HG02759 (cell line): ENCODE data around the gene SLC1A5.
A peak's percentile ranks its signal among the peaks of the same experiment; 100 is the strongest.
"Not testable (repeated sequence)": the region's sequence is repeated elsewhere in the genome, so short reads cannot be mapped to it uniquely, and the experiment has no call there.

ENCODE experiments used
- ATAC-seq: cut with Tn5 transposase; IDR thresholded peaks from one replicate; pipeline ENCODE4 v1.9.1; 2021; ENCODE audit warnings: mild to moderate bottlenecking, moderate library complexity; ENCODE audit not compliant: unreplicated experiment

SLC1A5 gene

DNA sequence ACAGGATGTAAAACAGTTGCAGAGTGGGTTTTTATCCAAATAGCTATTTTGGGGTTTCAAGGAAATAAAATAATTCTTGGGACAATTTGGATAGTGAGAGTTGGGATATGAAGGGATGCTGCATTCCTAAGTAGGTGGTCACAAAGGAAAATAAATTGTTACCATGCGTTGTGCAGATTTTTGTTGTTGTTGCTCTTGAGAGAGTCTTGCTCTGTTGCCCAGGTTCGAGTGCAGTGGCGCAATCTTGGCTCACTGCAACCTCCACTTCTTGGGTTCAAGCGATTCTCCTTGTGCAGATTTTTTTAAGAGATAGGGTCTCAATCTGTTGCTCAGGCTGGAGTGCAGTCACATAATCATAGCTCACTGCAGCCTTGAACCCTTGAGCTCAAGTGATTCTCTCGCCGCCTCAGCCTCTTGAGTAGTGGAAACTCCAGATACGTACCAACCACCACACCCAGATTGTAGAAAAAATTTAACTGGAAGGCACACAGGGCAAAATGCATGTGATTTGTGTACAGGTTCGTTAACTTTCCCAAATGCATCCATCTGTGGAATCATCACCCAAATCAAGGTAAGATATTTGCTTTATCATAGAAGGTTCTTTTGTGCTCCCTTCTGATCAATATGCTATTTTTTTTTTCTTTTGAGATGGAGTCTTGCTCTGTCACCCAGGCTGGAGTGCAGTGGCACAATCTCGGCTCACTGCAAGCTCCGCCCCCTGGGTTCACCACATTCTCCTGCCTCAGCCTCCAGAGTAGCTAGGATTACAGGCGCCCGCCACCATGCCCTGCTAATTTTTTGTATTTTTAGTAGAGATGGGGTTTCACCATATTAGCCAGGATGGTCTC, 16.0 kb downstream of the SLC1A5 start:
- no peak for ATAC-seq

DNA sequence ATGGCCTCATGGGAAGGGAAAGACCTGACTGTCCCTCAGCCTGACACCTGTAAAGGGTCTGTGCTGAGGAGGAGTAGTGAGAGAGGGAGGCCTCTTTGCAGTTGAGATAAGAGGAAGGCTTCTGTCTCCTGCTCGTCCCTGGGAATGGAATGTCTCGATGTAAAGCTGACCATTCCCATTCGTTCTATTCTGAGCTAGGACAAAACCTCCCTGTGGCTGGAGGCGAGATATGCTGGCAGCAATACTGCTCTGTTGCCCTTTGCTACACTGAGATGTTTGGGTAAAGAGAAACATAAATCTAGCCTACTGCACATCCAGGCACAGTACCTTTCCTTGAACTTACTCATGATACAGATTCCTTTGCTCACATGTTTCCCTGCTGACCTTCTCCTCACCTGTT, 19.6 kb downstream of the SLC1A5 start:
- ATAC-seq = not testable (repeated sequence)

- no peak for ATAC-seq
Observed at GRCh38 chr19:46766569-46767317, 21.7 kb downstream of the SLC1A5 start.

DNA sequence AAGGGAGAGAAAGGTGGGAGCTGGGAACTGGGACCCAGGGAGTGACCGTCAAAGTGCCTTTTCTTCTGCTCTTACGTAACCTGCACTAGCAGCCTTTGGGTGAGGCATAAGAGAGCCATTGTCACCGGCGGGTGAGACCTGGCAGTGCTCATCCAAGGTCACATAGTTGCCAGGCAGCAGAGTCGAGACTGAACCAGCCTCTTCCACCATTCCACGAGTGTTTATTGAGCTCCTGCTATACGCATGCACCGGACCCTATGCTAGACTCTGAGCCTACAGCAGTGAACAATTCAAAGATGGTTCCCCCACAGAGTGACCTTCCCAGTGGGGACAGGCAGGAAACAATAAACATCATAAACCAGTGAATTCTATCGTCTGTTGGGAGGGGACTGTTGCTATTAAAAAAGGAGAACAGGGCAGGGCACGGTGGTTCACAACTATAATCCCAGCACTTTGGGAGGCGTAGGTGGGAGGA, 23.5 kb downstream of the SLC1A5 start:
- no peak for ATAC-seq

- no peak for ATAC-seq
Observed at GRCh38 chr19:46762245-46762890, 26.0 kb downstream of the SLC1A5 start.

- no peak for ATAC-seq
Observed at GRCh38 chr19:46761418-46761831, 27.0 kb downstream of the SLC1A5 start.

- ATAC-seq = not testable (repeated sequence)
Observed at GRCh38 chr19:46760897-46761296, 27.5 kb downstream of the SLC1A5 start.

GRCh38 chr19:46760363-46760762, 28.0 kb downstream of the SLC1A5 start:
- ATAC-seq = no peak

DNA sequence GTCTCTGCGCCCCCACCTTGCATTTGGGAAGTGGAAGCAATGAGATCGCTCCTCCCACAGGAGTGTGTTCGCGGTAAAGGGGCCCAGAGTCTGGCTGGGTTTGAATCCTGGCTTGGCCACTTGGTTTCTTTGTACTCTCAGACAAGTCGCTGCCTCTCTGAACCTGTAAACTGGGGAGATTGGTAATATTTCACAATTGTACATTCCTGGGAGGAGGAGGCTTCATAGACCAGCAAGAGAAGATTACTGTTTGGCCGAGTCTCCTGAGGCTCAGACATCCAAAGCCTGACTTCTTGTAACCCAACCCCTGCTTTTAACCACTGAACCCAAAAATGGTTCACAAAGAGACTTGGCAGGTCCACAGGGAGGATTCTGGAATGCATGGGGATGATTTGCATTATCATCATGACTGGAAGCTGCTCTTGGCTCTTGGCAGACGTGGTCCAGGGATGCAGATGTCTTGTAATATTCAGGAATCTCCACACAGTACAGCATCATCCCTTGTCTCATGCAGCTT, 28.5 kb downstream of the SLC1A5 start:
- ATAC-seq = no peak

GRCh38 chr19:46759206-46759605, 29.2 kb downstream of the SLC1A5 start:
- no peak for ATAC-seq

GRCh38 chr19:46756544-46756888, 31.9 kb downstream of the SLC1A5 start:
- ATAC-seq = no peak

DNA sequence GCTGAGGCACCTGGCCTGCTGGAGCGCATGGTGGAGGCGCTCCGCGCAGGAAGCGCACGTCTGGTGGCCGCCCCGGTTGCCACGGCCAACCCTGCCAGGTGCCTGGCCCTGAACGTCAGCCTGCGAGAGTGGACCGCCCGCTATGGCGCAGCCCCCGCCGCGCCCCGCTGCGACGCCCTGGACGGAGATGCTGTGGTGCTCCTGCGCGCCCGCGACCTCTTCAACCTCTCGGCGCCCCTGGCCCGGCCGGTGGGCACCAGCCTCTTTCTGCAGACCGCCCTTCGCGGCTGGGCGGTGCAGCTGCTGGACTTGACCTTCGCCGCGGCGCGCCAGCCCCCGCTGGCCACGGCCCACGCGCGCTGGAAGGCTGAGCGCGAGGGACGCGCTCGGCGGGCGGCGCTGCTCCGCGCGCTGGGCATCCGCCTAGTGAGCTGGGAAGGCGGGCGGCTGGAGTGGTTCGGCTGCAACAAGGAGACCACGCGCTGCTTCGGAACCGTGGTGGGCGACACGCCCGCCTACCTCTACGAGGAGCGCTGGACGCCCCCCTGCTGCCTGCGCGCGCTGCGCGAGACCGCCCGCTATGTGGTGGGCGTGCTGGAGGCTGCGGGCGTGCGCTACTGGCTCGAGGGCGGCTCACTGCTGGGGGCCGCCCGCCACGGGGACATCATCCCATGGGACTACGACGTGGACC, 32.4 kb downstream of the SLC1A5 start:
- ATAC-seq = no peak

DNA sequence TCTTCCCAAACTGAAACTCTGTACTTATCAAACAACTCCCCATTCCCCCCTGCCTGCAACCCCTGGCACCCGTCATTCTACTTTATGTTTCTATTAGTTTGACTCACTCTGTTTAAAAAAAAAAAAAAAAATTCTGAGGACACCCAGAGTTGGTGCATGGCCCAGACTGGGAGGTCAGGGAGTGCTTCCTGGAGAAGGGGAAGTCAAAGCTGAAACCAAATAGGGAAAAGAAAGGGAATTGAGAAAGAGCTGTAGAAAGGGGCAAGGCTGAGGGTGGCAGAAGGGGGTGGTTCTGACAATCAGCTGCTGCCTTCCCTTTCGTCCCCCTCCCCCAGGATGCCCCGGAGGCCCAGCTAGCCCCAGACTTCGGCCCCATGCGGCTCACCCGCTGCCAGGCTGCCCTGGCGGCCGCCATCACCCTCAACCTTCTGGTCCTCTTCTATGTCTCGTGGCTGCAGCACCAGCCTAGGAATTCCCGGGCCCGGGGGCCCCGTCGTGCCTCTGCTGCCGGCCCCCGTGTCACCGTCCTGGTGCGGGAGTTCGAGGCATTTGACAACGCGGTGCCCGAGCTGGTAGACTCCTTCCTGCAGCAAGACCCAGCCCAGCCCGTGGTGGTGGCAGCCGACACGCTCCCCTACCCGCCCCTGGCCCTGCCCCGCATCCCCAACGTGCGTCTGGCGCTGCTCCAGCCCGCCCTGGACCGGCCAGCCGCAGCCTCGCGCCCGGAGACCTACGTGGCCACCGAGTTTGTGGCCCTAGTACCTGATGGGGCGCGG, 33.1 kb downstream of the SLC1A5 start:
- no peak for ATAC-seq

GRCh38 chr19:46753420-46754155, 34.8 kb downstream of the SLC1A5 start:
- ATAC-seq = no peak

DNA sequence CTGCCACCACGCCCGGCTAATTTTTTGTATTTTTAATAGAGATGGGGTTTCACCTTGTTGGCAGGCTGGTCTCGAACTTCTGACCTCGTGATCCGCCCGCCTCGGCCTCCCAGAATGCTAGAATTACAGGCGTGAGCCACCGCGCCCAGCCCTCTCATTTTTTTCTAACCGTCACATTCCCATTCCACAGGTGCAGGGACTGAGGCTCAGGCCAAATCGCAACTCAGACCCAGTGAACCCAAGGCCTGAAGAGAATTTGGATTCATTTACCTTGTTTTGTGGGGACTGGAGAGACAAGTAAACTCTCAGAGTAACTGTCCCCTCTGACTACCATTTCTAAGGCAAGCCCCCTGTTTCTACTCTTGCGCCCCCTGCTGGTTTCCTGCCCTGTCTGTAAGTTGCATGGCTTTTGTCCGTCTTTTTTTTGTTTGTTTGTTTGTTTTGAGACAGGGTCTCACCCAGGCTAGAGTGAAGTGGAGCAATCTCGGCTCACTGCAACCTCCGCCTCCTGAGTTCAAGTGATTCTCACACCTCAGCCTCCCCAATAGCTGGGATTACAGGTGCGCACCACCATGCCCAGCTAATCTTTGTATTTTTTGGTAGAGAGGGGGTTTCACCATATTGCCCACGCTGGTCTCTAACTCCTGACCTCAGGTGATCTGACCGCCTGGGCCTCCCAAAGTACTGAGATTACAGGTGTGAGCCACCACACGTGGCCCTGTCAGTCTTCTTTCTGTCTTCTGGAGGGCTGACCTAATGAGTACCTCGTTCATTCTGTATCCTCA, 39.9 kb downstream of the SLC1A5 start:
- no peak for ATAC-seq

DNA sequence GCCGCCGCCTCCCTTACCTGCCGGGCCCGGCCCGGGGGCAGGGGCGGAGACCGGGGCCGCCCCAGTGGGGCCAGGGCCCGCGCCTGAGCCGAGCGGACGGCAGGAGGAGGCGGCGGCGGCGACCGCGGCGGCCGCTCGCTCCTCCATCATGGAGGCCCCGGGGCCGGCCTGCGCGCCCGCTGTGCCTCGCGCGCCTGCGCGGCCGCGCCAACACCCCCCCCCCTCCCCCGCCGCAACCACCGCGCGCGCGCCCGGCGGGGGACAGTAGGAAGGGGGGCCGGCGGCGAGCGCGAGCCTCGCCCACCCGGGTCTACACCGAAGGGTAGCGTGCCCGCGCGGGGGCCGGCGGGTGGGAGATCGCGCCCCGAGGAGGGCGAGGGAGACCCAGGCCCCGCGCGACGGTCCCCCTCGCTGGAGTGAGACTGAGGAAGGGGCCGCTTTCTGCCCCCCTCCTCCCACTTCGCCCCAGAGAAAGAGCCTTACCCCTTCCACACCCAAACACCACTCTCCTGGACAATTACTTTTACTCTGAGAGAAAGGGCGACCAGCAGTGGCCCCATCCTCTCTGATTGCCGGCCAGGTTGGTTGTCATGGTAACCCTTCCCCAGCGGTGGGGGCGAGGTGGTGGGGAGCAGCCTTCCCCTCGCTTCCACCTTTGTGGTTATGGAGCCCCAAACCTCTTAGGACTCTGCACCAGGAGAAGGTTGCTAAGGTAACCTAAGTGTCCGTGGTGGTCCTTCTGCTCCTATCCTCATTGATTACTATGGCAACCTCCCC, 41.9 kb downstream of the SLC1A5 start, which contains the start of gene STRN4:
TSS of gene STRN4 (minus strand) at position 170 of the 777 bp plus-strand sequence. CDS start at position 150, 20 bp downstream.
- ATAC-seq = peak; percentile 72

DNA sequence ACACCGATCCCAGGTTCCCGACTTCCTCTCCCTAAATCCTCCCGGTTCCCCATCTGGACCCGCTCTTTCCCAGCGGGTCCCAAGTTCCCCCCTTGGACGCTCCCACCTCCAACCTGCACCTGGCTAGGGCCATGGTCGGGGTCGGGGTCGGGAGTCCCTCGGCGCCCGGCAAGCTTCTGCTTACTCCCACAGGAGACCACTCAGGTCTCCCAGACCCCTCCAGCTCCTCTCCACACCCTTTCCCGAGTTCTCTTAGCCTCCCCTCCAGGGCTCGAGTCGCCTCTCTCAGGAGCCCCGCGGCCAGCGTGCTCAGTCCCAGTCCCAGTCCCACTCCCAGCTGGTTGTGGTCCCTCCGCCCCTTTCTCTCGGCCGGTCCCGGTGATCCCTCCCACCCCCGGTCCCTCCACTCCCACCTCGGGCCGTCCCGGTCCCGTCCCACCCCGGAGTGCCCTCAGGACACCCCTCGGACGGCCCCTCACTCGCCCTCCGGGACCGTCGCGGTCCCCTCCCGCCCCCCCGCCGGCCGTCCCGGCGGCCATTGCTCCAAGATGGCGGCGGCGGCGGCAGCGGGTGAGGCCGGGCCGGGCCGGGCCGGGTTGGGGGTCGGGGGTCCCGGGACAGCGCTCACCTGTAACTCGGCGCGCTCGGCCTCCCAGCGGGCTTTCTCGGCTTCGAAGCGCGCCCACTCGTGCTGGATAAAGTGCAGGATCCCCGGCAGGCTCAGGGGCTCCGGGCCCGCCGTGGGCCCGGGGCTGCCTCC, 42.7 kb downstream of the SLC1A5 start, which contains the start of gene FKRP:
TSS of gene FKRP (plus strand) at position 537 of the 760 bp plus-strand sequence. CDS start 9,394 bp downstream, outside the sequence.
- ATAC-seq = peak; percentile 68
